ENCODE measurements around the gene C18orf54.
A peak's percentile ranks its signal among the peaks of the same experiment; 100 is the strongest.

The C18orf54 gene

GRCh38 chr18:54338230-54338629, 19.5 kb upstream of the C18orf54 start:
- H3K27ac ChIP-seq (ENCODE audit: low read depth in 2 of 2, low read length in 2 of 2), result no peak overlapping the region

GRCh38 chr18:54351186-54351585, 6.5 kb upstream of the C18orf54 start:
- peaks cover 0 to 4% of the 10 kb centered on the region in 2 donors for H3K27me3 ChIP-seq (ENCODE audit: control insufficient read depth in 2 of 2, insufficient read depth in 2 of 2, low read length in 2 of 2)
- no peak overlapping the region for H3K4me3 ChIP-seq (ENCODE audit: low read length in 2 of 2)
- no peaks in the 10 kb centered on the region for H3K9me3 ChIP-seq (ENCODE audit: control insufficient read depth in 2 of 2, low read length in 2 of 2)
- no peak overlapping the region for H3K27ac ChIP-seq (ENCODE audit: low read depth in 2 of 2, low read length in 2 of 2)
- H3K9ac ChIP-seq (ENCODE audit: low read depth in 1 of 2, low read length in 2 of 2), result no peak overlapping the region
- no peaks in the 10 kb centered on the region for H3K36me3 ChIP-seq (ENCODE audit: control insufficient read depth in 2 of 2, insufficient read depth in 2 of 2, low read length in 2 of 2)
- H3K4me1 ChIP-seq (ENCODE audit: control insufficient read depth in 2 of 2, insufficient read depth in 2 of 2, low read length in 2 of 2), result no peaks in the 10 kb centered on the region

More at GRCh38 chr18:54338230-54338629, 19.5 kb upstream of the C18orf54 start:
- H3K36me3 ChIP-seq (ENCODE audit: control insufficient read depth in 2 of 2, insufficient read depth in 2 of 2, low read length in 2 of 2), result no peaks in the 10 kb centered on the region
- no peaks in the 10 kb centered on the region for H3K27me3 ChIP-seq (ENCODE audit: control insufficient read depth in 2 of 2, insufficient read depth in 2 of 2, low read length in 2 of 2)
- no peaks in the 10 kb centered on the region for H3K9me3 ChIP-seq (ENCODE audit: control insufficient read depth in 2 of 2, low read length in 2 of 2)
- no peak overlapping the region for H3K9ac ChIP-seq (ENCODE audit: low read depth in 1 of 2, low read length in 2 of 2)
- no peaks in the 10 kb centered on the region for H3K4me1 ChIP-seq (ENCODE audit: control insufficient read depth in 2 of 2, insufficient read depth in 2 of 2, low read length in 2 of 2)
- H3K4me3 ChIP-seq (ENCODE audit: low read length in 2 of 2), result no peak overlapping the region

- Histone ChIP-seq H3K36me3 (ENCODE audit: control insufficient read depth in 2 of 2, insufficient read depth in 2 of 2, low read length in 2 of 2) (no peaks in the 10 kb centered on the region), H3K27ac (ENCODE audit: low read depth in 2 of 2, low read length in 2 of 2) (peak overlapping the region; percentile 58 to 67), H3K4me1 (ENCODE audit: control insufficient read depth in 2 of 2, insufficient read depth in 2 of 2, low read length in 2 of 2) (peaks cover 5 to 9% of the 10 kb centered on the region in 2 donors), H3K9ac (ENCODE audit: low read depth in 1 of 2, low read length in 2 of 2) (peak overlapping the region; percentile 20 to 82), H3K27me3 (ENCODE audit: control insufficient read depth in 2 of 2, insufficient read depth in 2 of 2, low read length in 2 of 2) (peaks cover 2 to 4% of the 10 kb centered on the region in 2 donors), H3K4me3 (ENCODE audit: low read length in 2 of 2) (peak overlapping the region; percentile 91 to 93), H3K9me3 (ENCODE audit: control insufficient read depth in 2 of 2, low read length in 2 of 2) (no peaks in the 10 kb centered on the region)
These were observed 535 bp upstream of the C18orf54 start for GRCh38 chr18:54357082-54357659.

- H3K27me3 ChIP-seq (ENCODE audit: control insufficient read depth in 2 of 2, insufficient read depth in 2 of 2, low read length in 2 of 2), result peaks cover 0 to 2% of the 10 kb centered on the region in 2 donors
- peak overlapping the region in 1 of 2 donors; percentile 58 for H3K27ac ChIP-seq (ENCODE audit: low read depth in 2 of 2, low read length in 2 of 2)
- no peaks in the 10 kb centered on the region for H3K36me3 ChIP-seq (ENCODE audit: control insufficient read depth in 2 of 2, insufficient read depth in 2 of 2, low read length in 2 of 2)
- H3K9ac ChIP-seq (ENCODE audit: low read depth in 1 of 2, low read length in 2 of 2), result peak overlapping the region; percentile 76 to 82
- peaks cover 5 to 9% of the 10 kb centered on the region in 2 donors for H3K4me1 ChIP-seq (ENCODE audit: control insufficient read depth in 2 of 2, insufficient read depth in 2 of 2, low read length in 2 of 2)
- no peaks in the 10 kb centered on the region for H3K9me3 ChIP-seq (ENCODE audit: control insufficient read depth in 2 of 2, low read length in 2 of 2)
- peak overlapping the region; percentile 91 to 93 for H3K4me3 ChIP-seq (ENCODE audit: low read length in 2 of 2)
These were observed 862 bp downstream of the C18orf54 start for GRCh38 chr18:54358495-54359040.

- Histone ChIP-seq H3K27ac (ENCODE audit: low read depth in 2 of 2, low read length in 2 of 2) (no peak overlapping the region), H3K27me3 (ENCODE audit: control insufficient read depth in 2 of 2, insufficient read depth in 2 of 2, low read length in 2 of 2) (peaks cover 0 to 2% of the 10 kb centered on the region in 2 donors), H3K9ac (ENCODE audit: low read depth in 1 of 2, low read length in 2 of 2) (no peak overlapping the region), H3K36me3 (ENCODE audit: control insufficient read depth in 2 of 2, insufficient read depth in 2 of 2, low read length in 2 of 2) (no peaks in the 10 kb centered on the region), H3K4me1 (ENCODE audit: control insufficient read depth in 2 of 2, insufficient read depth in 2 of 2, low read length in 2 of 2) (peaks cover 5 to 9% of the 10 kb centered on the region in 2 donors), H3K9me3 (ENCODE audit: control insufficient read depth in 2 of 2, low read length in 2 of 2) (no peaks in the 10 kb centered on the region), H3K4me3 (ENCODE audit: low read length in 2 of 2) (peak overlapping the region in 1 of 2 donors; percentile 93)
These were observed 1.5 kb downstream of the C18orf54 start for GRCh38 chr18:54359233-54359632.

GRCh38 chr18:54360406-54360805, 2.7 kb downstream of the C18orf54 start:
- no peaks in the 10 kb centered on the region for H3K9me3 ChIP-seq (ENCODE audit: control insufficient read depth in 2 of 2, low read length in 2 of 2)
- peaks cover 5 to 9% of the 10 kb centered on the region in 2 donors for H3K4me1 ChIP-seq (ENCODE audit: control insufficient read depth in 2 of 2, insufficient read depth in 2 of 2, low read length in 2 of 2)
- H3K27ac ChIP-seq (ENCODE audit: low read depth in 2 of 2, low read length in 2 of 2), result no peak overlapping the region
- H3K4me3 ChIP-seq (ENCODE audit: low read length in 2 of 2), result no peak overlapping the region
- H3K27me3 ChIP-seq (ENCODE audit: control insufficient read depth in 2 of 2, insufficient read depth in 2 of 2, low read length in 2 of 2), result peaks cover 0 to 2% of the 10 kb centered on the region in 2 donors
- H3K36me3 ChIP-seq (ENCODE audit: control insufficient read depth in 2 of 2, insufficient read depth in 2 of 2, low read length in 2 of 2), result no peaks in the 10 kb centered on the region
- no peak overlapping the region for H3K9ac ChIP-seq (ENCODE audit: low read depth in 1 of 2, low read length in 2 of 2)

- Histone ChIP-seq H3K4me1 (ENCODE audit: control insufficient read depth in 2 of 2, insufficient read depth in 2 of 2, low read length in 2 of 2) (no peaks in the 10 kb centered on the region), H3K27me3 (ENCODE audit: control insufficient read depth in 2 of 2, insufficient read depth in 2 of 2, low read length in 2 of 2) (no peaks in the 10 kb centered on the region), H3K36me3 (ENCODE audit: control insufficient read depth in 2 of 2, insufficient read depth in 2 of 2, low read length in 2 of 2) (no peaks in the 10 kb centered on the region), H3K9me3 (ENCODE audit: control insufficient read depth in 2 of 2, low read length in 2 of 2) (no peaks in the 10 kb centered on the region), H3K27ac (ENCODE audit: low read depth in 2 of 2, low read length in 2 of 2) (no peak overlapping the region), H3K4me3 (ENCODE audit: low read length in 2 of 2) (no peak overlapping the region), H3K9ac (ENCODE audit: low read depth in 1 of 2, low read length in 2 of 2) (no peak overlapping the region)
These were observed 20.4 kb downstream of the C18orf54 start for GRCh38 chr18:54378057-54378456.

GRCh38 chr18:54381640-54382039, 23.9 kb downstream of the C18orf54 start:
- Histone ChIP-seq H3K9ac (ENCODE audit: low read depth in 1 of 2, low read length in 2 of 2) (no peak overlapping the region), H3K27me3 (ENCODE audit: control insufficient read depth in 2 of 2, insufficient read depth in 2 of 2, low read length in 2 of 2) (no peaks in the 10 kb centered on the region), H3K9me3 (ENCODE audit: control insufficient read depth in 2 of 2, low read length in 2 of 2) (no peaks in the 10 kb centered on the region), H3K36me3 (ENCODE audit: control insufficient read depth in 2 of 2, insufficient read depth in 2 of 2, low read length in 2 of 2) (no peaks in the 10 kb centered on the region), H3K4me1 (ENCODE audit: control insufficient read depth in 2 of 2, insufficient read depth in 2 of 2, low read length in 2 of 2) (peaks cover 0 to 2% of the 10 kb centered on the region in 2 donors), H3K4me3 (ENCODE audit: low read length in 2 of 2) (no peak overlapping the region), H3K27ac (ENCODE audit: low read depth in 2 of 2, low read length in 2 of 2) (no peak overlapping the region)

GRCh38 chr18:54382076-54382475, 24.4 kb downstream of the C18orf54 start:
- H3K9ac ChIP-seq (ENCODE audit: low read depth in 1 of 2, low read length in 2 of 2), result no peak overlapping the region
- no peak overlapping the region for H3K27ac ChIP-seq (ENCODE audit: low read depth in 2 of 2, low read length in 2 of 2)
- H3K36me3 ChIP-seq (ENCODE audit: control insufficient read depth in 2 of 2, insufficient read depth in 2 of 2, low read length in 2 of 2), result no peaks in the 10 kb centered on the region
- no peaks in the 10 kb centered on the region for H3K27me3 ChIP-seq (ENCODE audit: control insufficient read depth in 2 of 2, insufficient read depth in 2 of 2, low read length in 2 of 2)
- peaks cover 0 to 2% of the 10 kb centered on the region in 2 donors for H3K4me1 ChIP-seq (ENCODE audit: control insufficient read depth in 2 of 2, insufficient read depth in 2 of 2, low read length in 2 of 2)
- H3K9me3 ChIP-seq (ENCODE audit: control insufficient read depth in 2 of 2, low read length in 2 of 2), result no peaks in the 10 kb centered on the region
- H3K4me3 ChIP-seq (ENCODE audit: low read length in 2 of 2), result no peak overlapping the region

- H3K27me3 ChIP-seq (ENCODE audit: control insufficient read depth in 2 of 2, insufficient read depth in 2 of 2, low read length in 2 of 2), result no peaks in the 10 kb centered on the region
- H3K4me3 ChIP-seq (ENCODE audit: low read length in 2 of 2), result no peak overlapping the region
- H3K36me3 ChIP-seq (ENCODE audit: control insufficient read depth in 2 of 2, insufficient read depth in 2 of 2, low read length in 2 of 2), result no peaks in the 10 kb centered on the region
- peaks cover 0 to 2% of the 10 kb centered on the region in 2 donors for H3K4me1 ChIP-seq (ENCODE audit: control insufficient read depth in 2 of 2, insufficient read depth in 2 of 2, low read length in 2 of 2)
- H3K27ac ChIP-seq (ENCODE audit: low read depth in 2 of 2, low read length in 2 of 2), result no peak overlapping the region
- H3K9me3 ChIP-seq (ENCODE audit: control insufficient read depth in 2 of 2, low read length in 2 of 2), result no peaks in the 10 kb centered on the region
- H3K9ac ChIP-seq (ENCODE audit: low read depth in 1 of 2, low read length in 2 of 2), result no peak overlapping the region
These were observed 25.1 kb downstream of the C18orf54 start for GRCh38 chr18:54382733-54383252.
